HG03442 (cell line): ENCODE data around the gene FKBP3.
"Not testable (repeated sequence)": the region's sequence is repeated elsewhere in the genome, so short reads cannot be mapped to it uniquely, and the experiment has no call there.

Experiments
- ATAC-seq: cut with Tn5 transposase; IDR thresholded peaks from one replicate; pipeline ENCODE4 v1.9.1; 2021; ENCODE audit warnings: mild to moderate bottlenecking, moderate library complexity; ENCODE audit not compliant: unreplicated experiment

Gene FKBP3

DNA sequence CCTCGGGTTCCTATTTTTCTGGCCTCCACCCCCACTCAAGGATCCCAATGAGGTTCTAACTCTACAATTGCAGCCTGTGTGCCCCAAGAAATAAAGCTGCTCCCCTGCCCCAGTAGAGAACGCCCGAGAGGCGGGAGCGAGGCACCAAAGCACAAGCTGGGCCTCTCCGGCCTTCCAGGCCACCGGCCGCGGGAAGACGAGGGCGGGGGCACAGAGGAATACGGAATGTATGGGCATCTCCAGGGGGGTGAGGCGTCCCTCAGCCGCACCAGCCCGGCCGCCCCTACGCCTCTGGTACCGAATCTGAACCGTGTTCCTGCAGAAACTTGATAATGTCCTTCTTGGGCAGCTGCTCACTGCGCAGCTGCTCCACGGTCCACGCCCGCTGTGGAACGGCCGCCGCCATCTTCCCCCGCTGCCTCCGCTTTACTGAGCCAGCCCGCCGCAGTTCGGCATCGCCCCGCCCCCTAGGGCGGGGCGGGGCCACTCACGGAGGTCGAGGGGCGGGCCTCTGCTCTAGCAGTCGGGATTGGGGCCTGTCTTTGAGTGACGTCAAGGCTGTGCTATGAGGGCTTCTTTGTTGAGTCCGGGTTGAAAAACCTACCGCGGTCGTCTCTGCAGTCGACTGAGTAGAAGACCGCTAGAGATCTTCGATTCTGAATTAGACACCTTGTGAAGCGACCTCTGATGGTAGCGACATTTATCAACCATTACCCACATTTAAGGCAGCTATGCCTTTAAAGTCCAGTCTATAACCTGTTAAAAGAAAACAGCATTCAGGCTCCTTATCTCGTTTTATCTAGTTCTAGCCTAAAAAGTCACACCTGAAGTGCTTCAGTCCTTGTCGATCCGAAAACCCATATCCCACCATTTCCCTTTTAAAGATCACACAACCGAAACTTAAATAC lies at the start of gene FKBP3:
FKBP3 (minus strand) TSS at position 431 of the 908 bp plus-strand sequence; CDS start at position 406, 25 bp downstream.
- peak; percentile 91 for ATAC-seq

GRCh38 chr14:45181806-45182205 lies 47.5 kb upstream of the FKBP3 start:
- ATAC-seq = no peak

- no peak for ATAC-seq
These were observed 47.0 kb upstream of the FKBP3 start for GRCh38 chr14:45181329-45181728.

- ATAC-seq = no peak
These were observed 42.8 kb upstream of the FKBP3 start for GRCh38 chr14:45177076-45177475.

DNA sequence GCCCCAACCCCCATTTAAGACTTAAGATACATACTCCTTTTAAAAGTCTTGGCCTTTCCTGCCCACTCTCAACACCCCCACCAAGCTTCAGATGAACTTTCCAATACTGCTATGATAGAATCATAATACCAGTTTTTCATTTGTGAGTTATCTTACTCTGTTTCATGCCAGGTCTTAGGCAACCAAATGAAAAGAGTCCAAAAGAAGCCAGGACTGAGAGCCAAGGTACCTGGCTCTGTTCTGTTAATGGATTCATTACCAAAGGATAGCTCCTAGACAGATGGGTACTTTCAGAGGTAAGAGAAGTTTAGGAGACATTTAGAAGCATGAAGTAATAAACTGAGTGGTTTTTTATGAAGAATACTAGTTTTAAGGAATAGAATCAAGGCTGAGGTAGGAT lies 35.6 kb upstream of the FKBP3 start:
- ATAC-seq = no peak

- peak; percentile 80 for ATAC-seq
These were observed 21.8 kb upstream of the FKBP3 start for GRCh38 chr14:45156067-45156466.

GRCh38 chr14:45150386-45150890 lies 16.2 kb upstream of the FKBP3 start:
- ATAC-seq = no peak

DNA sequence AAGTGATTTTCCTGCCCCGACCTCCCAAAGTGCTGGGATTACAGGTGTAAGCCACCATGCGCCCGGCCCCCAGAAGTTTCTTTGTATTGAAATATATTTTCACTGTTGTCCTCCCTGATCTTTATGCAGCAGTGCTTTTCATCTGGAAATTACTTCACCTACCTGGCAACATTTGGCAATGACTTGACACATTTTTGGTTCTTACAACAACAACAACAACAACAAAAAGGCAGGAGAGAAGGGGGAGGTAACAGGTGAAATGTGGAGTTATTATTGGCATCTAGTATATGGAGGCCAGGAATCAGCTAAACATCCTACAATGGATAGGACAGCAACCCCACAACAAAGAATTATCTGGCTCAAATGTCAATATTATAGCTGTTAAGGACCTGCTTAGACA lies 15.3 kb upstream of the FKBP3 start:
- ATAC-seq = no peak

GRCh38 chr14:45145214-45145613 lies 10.9 kb upstream of the FKBP3 start:
- ATAC-seq = peak; percentile 71

- peak; percentile 69 for ATAC-seq
These were observed 10.4 kb upstream of the FKBP3 start for GRCh38 chr14:45144658-45145057.

- ATAC-seq = not testable (repeated sequence)
These were observed 7.8 kb upstream of the FKBP3 start for GRCh38 chr14:45142083-45142482.

DNA sequence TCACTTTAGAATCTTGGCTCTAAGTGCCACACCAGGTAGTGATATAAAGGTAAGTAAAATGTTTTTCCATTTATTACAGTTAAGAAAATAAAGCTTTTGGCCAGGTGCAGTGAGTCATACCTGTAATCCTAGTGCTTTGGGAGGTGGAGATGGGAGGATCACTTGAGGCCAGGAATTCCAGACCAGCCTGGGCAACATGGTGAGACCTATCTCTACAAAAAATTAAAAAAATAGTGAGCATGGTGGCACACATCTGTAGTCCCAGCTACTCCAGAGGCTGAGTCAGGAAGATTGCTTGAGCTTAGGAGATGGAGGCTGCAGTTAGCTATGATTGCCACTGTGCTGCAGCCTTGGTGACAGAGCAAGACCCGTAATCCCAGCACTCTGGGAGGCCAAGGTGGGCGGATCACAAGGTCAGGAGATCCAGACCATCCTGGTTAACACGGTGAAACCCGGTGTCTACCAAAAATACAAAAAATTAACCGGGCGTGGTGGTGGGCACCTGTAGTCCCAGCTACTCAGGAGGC lies 6.4 kb upstream of the FKBP3 start:
- ATAC-seq = no peak

GRCh38 chr14:45136399-45136798 lies 2.1 kb upstream of the FKBP3 start:
- no peak for ATAC-seq

DNA sequence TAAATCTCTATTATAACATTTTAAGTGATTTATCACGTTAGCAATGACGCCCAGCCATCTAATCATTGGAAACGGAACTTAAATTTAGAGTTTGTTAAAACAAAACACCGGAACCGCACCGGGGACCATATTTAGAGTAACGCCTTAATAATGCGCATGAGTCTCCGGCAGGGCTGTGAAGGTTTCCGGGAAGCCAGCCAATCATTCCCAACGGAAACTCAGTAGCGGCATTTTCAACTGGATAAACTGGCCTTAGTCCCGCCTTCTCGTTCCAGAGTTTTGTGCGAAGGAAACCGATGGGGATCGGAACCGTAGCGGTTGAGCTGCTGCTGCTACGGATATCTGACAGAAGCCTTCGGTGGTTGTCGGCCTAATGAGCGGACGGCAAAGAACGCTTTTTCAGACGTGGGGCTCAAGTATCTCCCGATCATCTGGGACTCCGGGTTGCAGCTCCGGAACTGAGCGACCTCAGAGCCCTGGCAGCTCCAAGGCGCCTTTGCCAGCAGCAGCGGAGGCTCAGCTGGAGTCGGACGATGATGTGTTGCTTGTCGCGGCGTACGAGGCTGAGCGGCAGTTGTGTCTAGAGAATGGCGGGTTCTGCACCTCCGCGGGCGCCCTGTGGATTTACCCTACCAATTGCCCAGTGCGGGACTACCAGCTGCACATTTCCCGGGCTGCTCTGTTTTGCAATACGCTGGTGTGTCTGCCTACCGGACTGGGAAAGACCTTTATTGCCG lies 1.5 kb upstream of the FKBP3 start, which contains the start of gene FANCM:
FANCM (plus strand) TSS at position 272 of the 737 bp plus-strand sequence; CDS start at position 374, 102 bp downstream.
- peak; percentile 30 for ATAC-seq

- ATAC-seq = no peak
These were observed 875 bp upstream of the FKBP3 start for GRCh38 chr14:45135156-45135555.

DNA sequence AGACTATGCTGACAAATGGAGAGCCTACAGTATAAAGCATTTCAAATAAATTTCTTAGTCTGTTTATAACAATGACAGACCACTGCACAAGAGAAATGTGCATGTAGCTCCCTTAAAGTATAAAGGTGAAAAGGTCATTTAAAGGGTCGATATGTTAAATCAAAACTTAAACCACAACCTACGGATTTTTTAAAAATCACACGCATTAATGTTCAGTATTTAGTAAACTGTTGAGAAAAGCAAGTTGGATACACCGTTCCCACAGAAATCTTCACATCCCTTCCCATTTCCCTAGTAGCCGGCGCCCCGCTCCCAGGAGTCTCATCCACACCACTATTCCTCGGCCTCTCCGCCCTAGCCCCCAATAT lies 614 bp downstream of the FKBP3 start:
- ATAC-seq = no peak

DNA sequence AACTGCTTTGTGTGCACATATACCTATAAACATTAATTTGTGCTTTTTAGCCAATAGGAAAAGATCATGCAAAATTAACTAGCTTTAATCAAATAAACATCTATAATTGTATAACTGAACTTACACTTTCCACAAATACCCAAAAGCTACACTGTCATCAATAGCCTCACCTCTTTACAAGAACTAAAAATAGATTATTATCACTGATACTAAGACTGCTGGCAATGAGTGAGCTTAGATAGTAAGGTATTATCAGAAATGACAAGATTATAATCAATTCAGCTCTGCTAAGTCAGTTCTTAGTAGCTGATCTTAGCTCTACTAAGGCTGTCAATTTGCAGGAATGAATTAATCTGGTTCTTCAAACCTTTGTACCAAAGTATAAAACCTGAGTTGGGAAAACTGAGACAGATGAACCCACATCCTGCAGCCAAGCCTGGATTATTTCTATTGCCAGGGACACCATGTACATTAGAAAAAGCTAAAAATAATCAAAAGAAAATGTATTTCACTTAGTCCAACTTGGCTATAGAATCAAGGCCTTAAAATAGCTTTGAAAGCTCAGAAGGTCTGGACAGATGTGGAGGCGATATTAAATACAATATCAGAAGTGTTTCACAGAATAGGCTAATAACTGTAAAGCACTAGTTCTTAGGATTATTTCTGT lies 5.2 kb downstream of the FKBP3 start:
- no peak for ATAC-seq

DNA sequence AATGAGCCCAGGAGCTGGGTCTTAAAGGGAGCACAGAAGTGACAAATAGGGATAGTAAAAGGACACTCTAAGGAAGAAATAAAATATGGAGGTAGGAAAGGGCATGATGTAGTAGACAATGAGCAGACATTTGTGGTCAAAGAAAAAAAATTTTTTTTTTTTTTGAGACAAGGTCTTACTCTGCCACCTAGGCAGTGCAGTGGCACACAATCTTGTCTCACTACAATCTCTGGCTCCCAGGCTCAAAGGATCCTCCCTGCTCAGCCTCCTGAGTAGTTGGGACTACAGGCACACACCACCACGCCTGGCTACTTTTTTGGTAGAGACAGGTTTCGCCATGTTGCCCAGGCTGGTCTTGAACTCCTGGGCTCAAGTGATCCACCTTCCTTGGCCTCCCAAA lies 8.5 kb downstream of the FKBP3 start:
- peak; percentile 67 for ATAC-seq

GRCh38 chr14:45123271-45123670 lies 11.0 kb downstream of the FKBP3 start:
- no peak for ATAC-seq

- ATAC-seq = no peak
These were observed 14.2 kb downstream of the FKBP3 start for GRCh38 chr14:45120096-45120495.

DNA sequence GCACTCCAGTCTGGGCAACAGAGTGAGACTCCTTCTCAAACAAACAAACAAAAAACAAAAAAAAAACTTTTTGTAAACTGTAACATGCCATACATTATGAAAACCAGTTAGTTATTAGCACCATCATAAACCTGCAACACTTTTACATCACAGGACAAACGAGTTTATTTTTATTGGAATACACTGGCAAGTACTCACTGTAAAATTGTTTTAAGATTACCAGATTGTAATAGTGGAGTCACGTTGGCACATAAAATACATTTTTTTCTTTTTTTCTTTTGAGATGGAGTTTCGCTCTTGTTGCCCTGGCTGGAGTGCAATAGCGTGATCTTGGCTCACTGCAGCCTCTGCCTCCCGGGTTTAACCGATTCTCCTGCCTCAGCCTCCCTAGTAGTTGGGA lies 15.7 kb downstream of the FKBP3 start:
- ATAC-seq = no peak
